Prostate gland (tissue), 2 donors: ENCODE data around the gene SBF1. TPM values are rescaled to one million over a fixed set of nuclear protein-coding genes. Genes with fewer than 3 reads are reported as not detected.

Source experiments
- DNase-seq: peaks from one replicate; pipeline ENCODE4 v3.0.0-alpha.2; 2019; ENCODE audit warnings: low spot score
- H3K27ac ChIP-seq, 2 donors: fragments of 200-600 bp; sonication (generic); 2 replicates each; pipeline ENCODE4 v1.5.1; 2017 to 2019
- H3K27me3 ChIP-seq: fragments of 200-600 bp; sonication (generic); replicated peaks from 2 replicates; pipeline ENCODE4 v1.5.1; 2019; ENCODE audit not compliant: insufficient read depth
- H3K36me3 ChIP-seq, 2 donors: fragments of 200-600 bp; sonication (generic); 1 replicate in 1 of 2; 2 replicates in 1 of 2; pipeline versions ENCODE4 v1.5.1 to v1.8.1; 2017 to 2019
- H3K4me1 ChIP-seq: fragments of 200-600 bp; sonication (generic); replicated peaks from 2 replicates; pipeline ENCODE4 v1.5.1; 2019
- H3K4me3 ChIP-seq, 2 donors: fragments of 200-600 bp; sonication (generic); 2 replicates each; pipeline ENCODE4 v1.5.1; 2017 to 2019
- H3K9me3 ChIP-seq: fragments of 200-600 bp; sonication (generic); 2 replicates; pipeline ENCODE4 v1.5.1; 2017
- POLR2A ChIP-seq: fragments of 450-650 bp; IDR thresholded peaks from one replicate; pipeline ENCODE4 v1.6.1; 2016; ENCODE audit warnings: antibody characterized with exemption, mild to moderate bottlenecking
- POLR2AphosphoS5 ChIP-seq: sonication (generic); formaldehyde crosslinking; IDR thresholded peaks from one replicate; pipeline ENCODE4 v1.6.1; 2017; ENCODE audit warnings: antibody characterized with exemption
- WGBS: methylation state at CpG from one replicate; pipeline ENCODE4 v1.1.5; 2018; 5-methylcytosine and 5-hydroxymethylcytosine counted together
- intact Hi-C: fragments of 100-400 bp; cut with DNase I; formaldehyde crosslinking; loops from one replicate; pipeline ENCODE4 v1.14.2; 2022
- total RNA-seq, 2 donors: library from RNA; depleted of rRNA; stranded (reverse); fragments of >200 nt; gene quantifications; one replicate each; pipeline ENCODE4 v1.1.0, GENCODE V29; 2016
- TF ChIP-seq, protein P1 (sequence below), 4 experiments: fragments of 200-600 bp in 2 of 4; fragments of 450-650 bp in 2 of 4; sonication (generic) in 2 of 4; IDR thresholded peaks; 1 replicate in 3 of 4; 2 replicates in 1 of 4; pipeline ENCODE4 v1.5.1; 2016 to 2019; ENCODE audit warnings: antibody characterized with exemption in 4 of 4, mild to moderate bottlenecking in 2 of 4, moderate library complexity in 2 of 4

SBF1 gene
- total RNA-seq, 2 donors from 2014 or later: 44.9 to 144 TPM

DNA sequence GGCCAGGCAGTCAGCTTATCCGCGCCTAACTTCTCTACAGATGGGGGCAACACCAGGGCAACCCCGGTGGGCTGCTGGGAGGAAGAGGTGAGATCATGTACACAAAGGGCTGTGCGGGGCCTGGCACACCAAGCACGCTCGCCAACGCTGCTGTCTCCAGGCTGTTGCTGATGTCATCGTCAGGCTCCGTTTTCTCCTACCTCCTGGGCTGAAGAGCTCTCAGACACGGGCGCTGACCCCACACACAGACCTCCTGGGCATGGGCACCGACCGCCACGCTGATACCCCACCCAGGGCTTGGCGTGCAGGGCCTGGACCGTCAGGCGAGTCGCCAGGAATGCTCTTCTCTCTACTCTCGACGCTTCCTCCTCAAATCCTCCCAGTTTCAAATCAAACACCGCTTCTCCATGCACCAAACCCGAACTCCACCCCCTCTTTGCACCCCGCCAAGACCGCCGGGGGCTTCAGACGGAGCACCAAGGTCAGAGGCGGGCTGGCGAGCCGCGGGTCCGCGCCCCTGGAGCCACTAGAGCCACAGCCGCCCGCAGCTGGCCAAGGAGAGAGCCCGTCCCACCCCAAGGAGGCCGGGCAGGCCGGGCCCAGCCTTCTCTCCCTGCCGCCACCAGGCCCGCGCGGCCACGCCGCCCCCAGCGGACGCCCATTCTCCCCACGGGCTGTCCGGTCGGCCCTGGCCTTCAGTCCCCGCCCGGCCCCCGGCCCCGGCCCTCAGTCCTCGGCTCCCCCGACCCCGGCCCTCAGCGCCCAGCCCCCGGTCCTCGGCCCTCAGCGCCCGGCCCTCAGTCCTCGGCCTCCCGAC, 772 bp downstream of the SBF1 start:
- no peaks in the 10 kb centered on the region for H3K27me3 ChIP-seq
- TF ChIP-seq POLR2A (peak; percentile 10), POLR2AphosphoS5 (no peak)
- H3K4me3 ChIP-seq: peak overlapping the region; percentile 86
- no peak for DNase-seq
- intact Hi-C loops: no loop called here
- WGBS: 9% methylated on average over 33 of the region's 62 CpGs
- peaks cover 35% of the 10 kb centered on the region for H3K4me1 ChIP-seq
- no peaks in the 10 kb centered on the region for H3K9me3 ChIP-seq
- H3K27ac ChIP-seq: peak overlapping the region; percentile 54 to 77
- H3K36me3 ChIP-seq: no peaks in the 10 kb centered on the region

DNA sequence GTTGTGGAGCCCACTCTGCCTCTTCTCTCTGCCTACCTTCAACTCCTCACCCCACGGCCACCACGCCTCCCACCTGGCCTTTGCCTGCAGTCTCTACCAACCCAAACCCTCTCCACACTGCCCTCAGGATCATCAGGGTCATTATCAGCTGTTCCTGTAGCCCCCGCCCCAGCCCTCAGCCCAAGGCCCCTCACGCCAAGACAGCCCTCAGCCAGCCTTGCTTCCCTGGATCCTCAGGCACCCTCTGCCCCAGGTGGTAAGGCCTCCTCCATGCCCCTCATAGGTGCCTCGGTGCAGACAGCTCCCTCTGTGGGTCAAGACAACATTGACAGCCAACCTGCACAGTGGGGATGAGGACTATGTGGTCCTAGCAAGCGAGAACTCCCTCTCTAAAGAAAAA, 1.7 kb downstream of the SBF1 start:
- Histone ChIP-seq H3K9me3 (no peaks in the 10 kb centered on the region), H3K4me3 (peak overlapping the region; percentile 86), H3K27me3 (no peaks in the 10 kb centered on the region), H3K4me1 (peaks cover 35% of the 10 kb centered on the region), H3K36me3 (no peaks in the 10 kb centered on the region), H3K27ac (no peak overlapping the region)
- intact Hi-C loops: no loop called here
- DNase-seq: no peak
- 83% methylated on average over 6 of the region's 6 CpGs for WGBS
- TF ChIP-seq POLR2A (no peak), POLR2AphosphoS5 (no peak)
- TF ChIP-seq, protein P1, sequence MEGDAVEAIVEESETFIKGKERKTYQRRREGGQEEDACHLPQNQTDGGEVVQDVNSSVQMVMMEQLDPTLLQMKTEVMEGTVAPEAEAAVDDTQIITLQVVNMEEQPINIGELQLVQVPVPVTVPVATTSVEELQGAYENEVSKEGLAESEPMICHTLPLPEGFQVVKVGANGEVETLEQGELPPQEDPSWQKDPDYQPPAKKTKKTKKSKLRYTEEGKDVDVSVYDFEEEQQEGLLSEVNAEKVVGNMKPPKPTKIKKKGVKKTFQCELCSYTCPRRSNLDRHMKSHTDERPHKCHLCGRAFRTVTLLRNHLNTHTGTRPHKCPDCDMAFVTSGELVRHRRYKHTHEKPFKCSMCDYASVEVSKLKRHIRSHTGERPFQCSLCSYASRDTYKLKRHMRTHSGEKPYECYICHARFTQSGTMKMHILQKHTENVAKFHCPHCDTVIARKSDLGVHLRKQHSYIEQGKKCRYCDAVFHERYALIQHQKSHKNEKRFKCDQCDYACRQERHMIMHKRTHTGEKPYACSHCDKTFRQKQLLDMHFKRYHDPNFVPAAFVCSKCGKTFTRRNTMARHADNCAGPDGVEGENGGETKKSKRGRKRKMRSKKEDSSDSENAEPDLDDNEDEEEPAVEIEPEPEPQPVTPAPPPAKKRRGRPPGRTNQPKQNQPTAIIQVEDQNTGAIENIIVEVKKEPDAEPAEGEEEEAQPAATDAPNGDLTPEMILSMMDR (IDR thresholded peaks at IDR 0.05): no peak

DNA sequence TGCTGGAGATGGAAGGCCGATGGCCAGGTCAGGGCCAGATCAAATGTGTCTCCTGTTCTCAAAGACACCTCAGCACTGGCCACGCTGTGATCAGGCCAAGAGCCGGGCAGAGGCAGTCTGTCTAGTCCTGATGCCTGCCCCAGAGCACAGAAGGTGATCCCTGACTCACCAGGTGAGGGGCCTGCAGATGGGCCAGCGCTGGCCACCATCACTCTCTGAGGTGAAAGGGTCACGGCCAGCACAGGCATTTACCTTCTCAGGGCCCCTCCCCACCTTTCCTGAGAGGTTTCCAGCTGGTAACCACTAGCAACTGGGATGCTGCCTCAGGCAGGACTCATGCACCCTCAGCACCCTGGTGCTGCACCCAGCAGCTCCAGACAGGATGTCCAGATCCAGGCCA, 2.9 kb downstream of the SBF1 start:
- Histone ChIP-seq H3K4me1 (peaks cover 35% of the 10 kb centered on the region), H3K36me3 (peaks cover 2 to 6% of the 10 kb centered on the region in 2 donors), H3K9me3 (no peaks in the 10 kb centered on the region), H3K4me3 (no peak overlapping the region), H3K27me3 (no peaks in the 10 kb centered on the region), H3K27ac (no peak overlapping the region)
- WGBS: 61% methylated on average over 5 of the region's 5 CpGs
- DNase-seq: no peak
- TF ChIP-seq, protein P1 (IDR thresholded peaks at IDR 0.05): no peak
- TF ChIP-seq POLR2A (no peak), POLR2AphosphoS5 (no peak)
- intact Hi-C loops: no loop called here

DNA sequence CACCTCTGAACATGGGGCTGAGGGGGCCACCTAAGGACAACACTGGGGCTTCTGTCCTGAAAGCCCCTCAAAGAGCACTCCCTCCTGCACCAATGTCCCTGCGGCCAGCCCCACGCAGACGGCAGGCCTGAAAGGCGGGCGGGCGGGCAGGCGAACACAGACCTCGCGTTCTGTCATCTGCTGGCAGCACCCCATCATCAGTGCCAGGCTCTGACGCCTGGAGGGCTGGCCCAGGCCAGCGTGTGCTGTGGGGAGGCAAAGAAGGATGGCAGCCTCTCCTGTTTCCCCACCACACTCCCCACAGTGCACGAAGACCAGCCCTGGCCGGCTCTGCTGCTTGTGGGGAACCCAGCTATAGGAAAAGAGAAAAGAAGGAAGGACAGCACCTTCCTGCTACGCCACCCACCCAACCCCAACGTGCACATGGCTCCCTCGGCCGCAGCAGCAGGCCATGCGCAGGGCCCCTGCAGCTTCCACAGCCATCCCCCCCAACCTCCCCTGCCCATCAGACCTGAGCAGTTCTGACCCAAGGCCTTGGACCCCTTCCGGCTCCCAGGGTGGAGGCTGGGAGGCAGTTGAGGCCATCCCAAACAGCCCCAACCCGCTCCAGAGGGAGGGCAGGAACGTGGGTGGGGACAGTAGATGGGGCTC, 3.5 kb downstream of the SBF1 start:
- peak overlapping the region in 1 of 2 donors; percentile 28 for H3K27ac ChIP-seq
- intact Hi-C loops: no loop called here
- H3K27me3 ChIP-seq: no peaks in the 10 kb centered on the region
- no peak for DNase-seq
- TF ChIP-seq POLR2AphosphoS5 (no peak), POLR2A (no peak)
- TF ChIP-seq, protein P1 (IDR thresholded peaks at IDR 0.05): no peak
- H3K9me3 ChIP-seq: no peaks in the 10 kb centered on the region
- 60% methylated on average over 21 of the region's 21 CpGs for WGBS
- peaks cover 6 to 12% of the 10 kb centered on the region in 2 donors for H3K36me3 ChIP-seq
- H3K4me3 ChIP-seq: no peak overlapping the region
- H3K4me1 ChIP-seq: peaks cover 35% of the 10 kb centered on the region

DNA sequence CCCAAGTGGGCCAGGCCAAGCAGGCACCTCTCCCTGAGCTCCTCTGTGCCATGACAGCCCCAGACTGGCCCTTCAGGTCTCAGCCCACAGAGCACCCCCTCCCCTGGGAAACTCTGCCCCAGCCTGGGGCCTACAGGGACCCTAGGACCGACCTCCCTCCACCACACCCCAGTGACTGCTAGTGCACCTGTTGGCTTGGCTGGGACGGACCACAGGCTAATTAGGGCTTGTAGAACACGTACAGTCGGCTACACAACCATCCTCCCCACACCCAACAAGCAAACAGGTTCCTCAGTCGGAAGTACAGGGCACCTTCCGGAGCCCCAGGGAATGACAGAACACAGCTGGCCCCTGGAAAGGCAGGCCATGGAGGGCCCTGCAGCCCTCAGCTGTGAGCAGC, 4.3 kb downstream of the SBF1 start:
- peaks cover 6 to 19% of the 10 kb centered on the region in 2 donors for H3K36me3 ChIP-seq
- H3K27me3 ChIP-seq: no peaks in the 10 kb centered on the region
- TF ChIP-seq POLR2A: no peak
- TF ChIP-seq, protein P1 (IDR thresholded peaks at IDR 0.05): no peak
- no peak for TF ChIP-seq POLR2AphosphoS5
- no peak overlapping the region for H3K4me3 ChIP-seq
- intact Hi-C loops: no loop called here
- WGBS: 42% methylated on average over 6 of the region's 6 CpGs
- H3K9me3 ChIP-seq: no peaks in the 10 kb centered on the region
- H3K27ac ChIP-seq: peak overlapping the region in 1 of 2 donors; percentile 28
- H3K4me1 ChIP-seq: peaks cover 33% of the 10 kb centered on the region
- no peak for DNase-seq
